Glutamatergic neuron (in vitro differentiated cells): ENCODE results near the gene GRID1. TPM values are rescaled to one million over a fixed set of nuclear protein-coding genes. Genes with fewer than 3 reads are reported as not detected.

Experiments
- DNase-seq: peaks from one replicate; pipeline ENCODE4 v3.0.0; 2022
- H3K27ac Mint-ChIP-seq: one replicate; pipeline ENCODE4 v1.8.0; 2020; ENCODE audit warnings: mild to moderate bottlenecking, mixed read lengths, inconsistent platforms; ENCODE audit not compliant: unreplicated experiment
- H3K27me3 Mint-ChIP-seq: one replicate; pipeline ENCODE4 v1.8.0; 2020; ENCODE audit warnings: mild to moderate bottlenecking, moderate library complexity, mixed read lengths, inconsistent platforms; ENCODE audit not compliant: unreplicated experiment
- H3K36me3 Mint-ChIP-seq: one replicate; pipeline ENCODE4 v1.8.0; 2020; ENCODE audit warnings: mild to moderate bottlenecking, mixed read lengths, inconsistent platforms; ENCODE audit not compliant: unreplicated experiment
- H3K4me1 Mint-ChIP-seq: one replicate; pipeline ENCODE4 v1.8.0; 2020; ENCODE audit warnings: mild to moderate bottlenecking, low read depth, mixed read lengths, inconsistent platforms; ENCODE audit not compliant: unreplicated experiment
- H3K4me3 Mint-ChIP-seq: one replicate; pipeline ENCODE4 v1.8.0; 2020; ENCODE audit warnings: mild to moderate bottlenecking, mixed read lengths, inconsistent platforms; ENCODE audit not compliant: unreplicated experiment
- H3K9me3 Mint-ChIP-seq: one replicate; pipeline ENCODE4 v1.8.0; 2020; ENCODE audit warnings: mild to moderate bottlenecking, moderate library complexity, mixed read lengths, inconsistent platforms; ENCODE audit not compliant: unreplicated experiment
- CTCF ChIP-seq: fragments of 200-600 bp; sonication (generic); IDR thresholded peaks from one replicate; pipeline ENCODE4 v1.5.0; 2021; ENCODE audit not compliant: partially characterized antibody, unreplicated experiment
- total RNA-seq: library from RNA; stranded (reverse); fragmentation: NEBNext Ultra II Directional; extraction: Animal tissue kit (Norgen Biotek cat#: 25700); gene quantifications from one replicate; pipeline ENCODE4 v1.2.1, GENCODE V29; 2021; ENCODE audit not compliant: unreplicated experiment

Gene GRID1
- total RNA-seq, 1 donor from 2014 or later: 8.0 TPM

GRCh38 chr10:86248062-86248461 is 118.5 kb downstream of the GRID1 start:
- H3K4me3 Mint-ChIP-seq: no peak overlapping the region
- peaks cover 15% of the 10 kb centered on the region for H3K36me3 Mint-ChIP-seq
- DNase-seq: no peak
- H3K27ac Mint-ChIP-seq: no peak overlapping the region
- no peak for TF ChIP-seq CTCF
- peaks cover 15% of the 10 kb centered on the region for H3K4me1 Mint-ChIP-seq
- peaks cover 9% of the 10 kb centered on the region for H3K27me3 Mint-ChIP-seq
- peaks cover 13% of the 10 kb centered on the region for H3K9me3 Mint-ChIP-seq

GRCh38 chr10:86247588-86247987 is 119.0 kb downstream of the GRID1 start:
- DNase-seq: no peak
- Mint-ChIP-seq H3K4me1 (peaks cover 11% of the 10 kb centered on the region), H3K27ac (no peak overlapping the region), H3K9me3 (peaks cover 12% of the 10 kb centered on the region), H3K36me3 (peaks cover 15% of the 10 kb centered on the region), H3K27me3 (peaks cover 8% of the 10 kb centered on the region), H3K4me3 (no peak overlapping the region)
- no peak for TF ChIP-seq CTCF

GRCh38 chr10:86247073-86247472 is 119.5 kb downstream of the GRID1 start:
- Mint-ChIP-seq H3K27ac (no peak overlapping the region), H3K36me3 (peaks cover 16% of the 10 kb centered on the region), H3K27me3 (peaks cover 4% of the 10 kb centered on the region), H3K4me1 (peaks cover 6% of the 10 kb centered on the region), H3K9me3 (peaks cover 10% of the 10 kb centered on the region), H3K4me3 (no peak overlapping the region)
- no peak for TF ChIP-seq CTCF
- no peak for DNase-seq

GRCh38 chr10:86246279-86246940 is 120.2 kb downstream of the GRID1 start:
- no peak for DNase-seq
- H3K36me3 Mint-ChIP-seq: peaks cover 20% of the 10 kb centered on the region
- no peak for TF ChIP-seq CTCF
- peaks cover 2% of the 10 kb centered on the region for H3K4me1 Mint-ChIP-seq
- H3K4me3 Mint-ChIP-seq: no peak overlapping the region
- no peak overlapping the region for H3K27ac Mint-ChIP-seq
- peaks cover 11% of the 10 kb centered on the region for H3K9me3 Mint-ChIP-seq
- H3K27me3 Mint-ChIP-seq: peaks cover 4% of the 10 kb centered on the region

GRCh38 chr10:86245015-86245394 is 121.6 kb downstream of the GRID1 start:
- no peak overlapping the region for H3K27ac Mint-ChIP-seq
- peaks cover 11% of the 10 kb centered on the region for H3K9me3 Mint-ChIP-seq
- no peaks in the 10 kb centered on the region for H3K4me1 Mint-ChIP-seq
- DNase-seq: no peak
- H3K36me3 Mint-ChIP-seq: peaks cover 17% of the 10 kb centered on the region
- no peak overlapping the region for H3K4me3 Mint-ChIP-seq
- no peak for TF ChIP-seq CTCF
- H3K27me3 Mint-ChIP-seq: peaks cover 4% of the 10 kb centered on the region
